ENCODE data around the gene ELAPOR1.
"Not testable (repeated sequence)": the region's sequence is repeated elsewhere in the genome, so short reads cannot be mapped to it uniquely, and the experiment has no call there.

Gene ELAPOR1

GRCh38 chr1:109142260-109142659 lies 28.3 kb downstream of the ELAPOR1 start:
- Histone ChIP-seq H3K9me3 (ENCODE audit: low read length) (no peaks in the 10 kb centered on the region), H3K9me2 (ENCODE audit: low read depth, low read length) (no peaks in the 10 kb centered on the region), H4K20me1 (ENCODE audit: insufficient read depth, low read length) (no peaks in the 10 kb centered on the region), H3K4me1 (ENCODE audit: insufficient read depth, low read length, severe bottlenecking) (no peaks in the 10 kb centered on the region), H3K4me3 (ENCODE audit: low read depth, low read length, poor library complexity, severe bottlenecking) (no peak overlapping the region), H3F3A (ENCODE audit: insufficient read depth, low read length) (no peaks in the 10 kb centered on the region), H3K27ac (ENCODE audit: low read depth, low read length, poor library complexity, severe bottlenecking) (no peak overlapping the region), H2AFZ (ENCODE audit: low read length) (no peak overlapping the region), H3K79me2 (ENCODE audit: insufficient read depth, low read length) (no peaks in the 10 kb centered on the region), H3K4me2 (ENCODE audit: low read length) (no peak overlapping the region), H3K36me3 (ENCODE audit: insufficient read depth, low read length) (peaks cover 5% of the 10 kb centered on the region; the same call in 1 of the 2 replicates), H3K27me3 (ENCODE audit: insufficient read depth, low read length) (no peaks in the 10 kb centered on the region), H3K9ac (ENCODE audit: low read length) (no peak overlapping the region)
- no peak for TF ChIP-seq EZH2 (IDR thresholded peaks at IDR 0.05; ENCODE audit: borderline replicate concordance, low read length)
- no peak for TF ChIP-seq CTCF (IDR thresholded peaks at IDR 0.05; ENCODE audit: low read length)

GRCh38 chr1:109142725-109143124 lies 28.8 kb downstream of the ELAPOR1 start:
- not testable (repeated sequence) for H3K9me3 ChIP-seq (ENCODE audit: low read length); H3K36me3 ChIP-seq (ENCODE audit: insufficient read depth, low read length); H3K27ac ChIP-seq (ENCODE audit: low read depth, low read length, poor library complexity, severe bottlenecking); H3K4me1 ChIP-seq (ENCODE audit: insufficient read depth, low read length, severe bottlenecking); H3K79me2 ChIP-seq (ENCODE audit: insufficient read depth, low read length); H3K9me2 ChIP-seq (ENCODE audit: low read depth, low read length); H3K9ac ChIP-seq (ENCODE audit: low read length); H3K27me3 ChIP-seq (ENCODE audit: insufficient read depth, low read length); H2AFZ ChIP-seq (ENCODE audit: low read length); H3K4me2 ChIP-seq (ENCODE audit: low read length); H3K4me3 ChIP-seq (ENCODE audit: low read depth, low read length, poor library complexity, severe bottlenecking); H4K20me1 ChIP-seq (ENCODE audit: insufficient read depth, low read length); H3F3A ChIP-seq (ENCODE audit: insufficient read depth, low read length)

- Histone ChIP-seq H3K27me3 (ENCODE audit: insufficient read depth, low read length) (no peaks in the 10 kb centered on the region), H3K9me3 (ENCODE audit: low read length) (no peaks in the 10 kb centered on the region), H3K9ac (ENCODE audit: low read length) (peak overlapping the region; percentile 17; the same call in 1 of the 2 replicates), H3K4me1 (ENCODE audit: insufficient read depth, low read length, severe bottlenecking) (peaks cover 57% of the 10 kb centered on the region), H2AFZ (ENCODE audit: low read length) (no peak overlapping the region), H4K20me1 (ENCODE audit: insufficient read depth, low read length) (no peaks in the 10 kb centered on the region), H3K36me3 (ENCODE audit: insufficient read depth, low read length) (no peaks in the 10 kb centered on the region), H3K4me3 (ENCODE audit: low read depth, low read length, poor library complexity, severe bottlenecking) (no peak overlapping the region), H3K27ac (ENCODE audit: low read depth, low read length, poor library complexity, severe bottlenecking) (peak overlapping the region; percentile 93), H3K9me2 (ENCODE audit: low read depth, low read length) (no peaks in the 10 kb centered on the region), H3K4me2 (ENCODE audit: low read length) (peak overlapping the region; percentile 19; the same call in 1 of the 2 replicates), H3K79me2 (ENCODE audit: insufficient read depth, low read length) (no peaks in the 10 kb centered on the region), H3F3A (ENCODE audit: insufficient read depth, low read length) (peaks cover 7% of the 10 kb centered on the region)
- TF ChIP-seq EZH2 (IDR thresholded peaks at IDR 0.05; ENCODE audit: borderline replicate concordance, low read length), result no peak
- TF ChIP-seq CTCF (IDR thresholded peaks at IDR 0.05; ENCODE audit: low read length), result no peak
Observed at GRCh38 chr1:109148987-109149561, 35.2 kb downstream of the ELAPOR1 start.
